GM19463 (cell line): ENCODE measurements around the gene CACNG7.

ENCODE experiments used
- ATAC-seq: cut with Tn5 transposase; IDR thresholded peaks from one replicate; pipeline ENCODE4 v1.9.1; 2021; ENCODE audit warnings: mild to moderate bottlenecking, moderate library complexity; ENCODE audit not compliant: unreplicated experiment

Gene CACNG7

GRCh38 chr19:53877361-53877766 lies 31.7 kb upstream of the CACNG7 start:
- no peak for ATAC-seq

GRCh38 chr19:53878776-53879139 lies 30.3 kb upstream of the CACNG7 start:
- ATAC-seq: no peak

- ATAC-seq: peak; percentile 97
Measured at GRCh38 chr19:53879140-53880081, 29.7 kb upstream of the CACNG7 start.

GRCh38 chr19:53880711-53881481 lies 28.2 kb upstream of the CACNG7 start:
- ATAC-seq: no peak

- no peak for ATAC-seq
Measured at GRCh38 chr19:53881482-53882390, 27.3 kb upstream of the CACNG7 start, which contains the start of gene PRKCG. Gene PRKCG (plus strand): TSS chr19:53882197. CDS start chr19:53882495, 298 bp downstream.

- ATAC-seq: no peak
Measured at GRCh38 chr19:53882391-53883050, 26.6 kb upstream of the CACNG7 start.

- ATAC-seq: no peak
Measured at GRCh38 chr19:53883231-53883661, 25.8 kb upstream of the CACNG7 start.

GRCh38 chr19:53883741-53884140 lies 25.3 kb upstream of the CACNG7 start:
- ATAC-seq: no peak

- ATAC-seq: no peak
Measured at GRCh38 chr19:53884256-53884655, 24.8 kb upstream of the CACNG7 start.

GRCh38 chr19:53885036-53885435 lies 24.0 kb upstream of the CACNG7 start:
- no peak for ATAC-seq

- ATAC-seq: no peak
Measured at GRCh38 chr19:53892301-53892980, 16.6 kb upstream of the CACNG7 start.

- ATAC-seq: no peak
Measured at GRCh38 chr19:53892981-53893325, 16.1 kb upstream of the CACNG7 start.

- no peak for ATAC-seq
Measured at GRCh38 chr19:53894707-53895106, 14.4 kb upstream of the CACNG7 start.

GRCh38 chr19:53896682-53897081 lies 12.4 kb upstream of the CACNG7 start:
- ATAC-seq: no peak

GRCh38 chr19:53897459-53897858 lies 11.6 kb upstream of the CACNG7 start:
- no peak for ATAC-seq

- ATAC-seq: no peak
Measured at GRCh38 chr19:53898166-53898565, 10.9 kb upstream of the CACNG7 start.

GRCh38 chr19:53898636-53899341 lies 10.3 kb upstream of the CACNG7 start:
- no peak for ATAC-seq

GRCh38 chr19:53900191-53900860 lies 8.8 kb upstream of the CACNG7 start:
- ATAC-seq: no peak
